Epithelial cell of proximal tubule (primary cell): ENCODE data around the gene FIGNL1. TPM values are rescaled to one million over a fixed set of nuclear protein-coding genes. Genes with fewer than 3 reads are reported as not detected.
"Not testable (repeated sequence)": the region's sequence is repeated elsewhere in the genome, so short reads cannot be mapped to it uniquely, and the experiment has no call there.

Experiments
- DNase-seq: peaks from one replicate; pipeline ENCODE4 v3.0.0-alpha.2; 2011; ENCODE audit warnings: low read depth
- H3K4me3 ChIP-seq: 2 replicates; pipeline ENCODE4 v1.5.1; 2011; ENCODE audit warnings: low read depth, mild to moderate bottlenecking, low read length
- total RNA-seq: library from RNA; depleted of rRNA; stranded (reverse); fragments of >200 nt; gene quantifications from 2 replicates; pipeline ENCODE4 v1.2.3, GENCODE V29; 2015
- TF ChIP-seq, protein P1 (sequence below): conservative IDR thresholded peaks from 2 replicates; pipeline ENCODE4 v1.5.1; 2012; ENCODE audit warnings: low read depth, mild to moderate bottlenecking, low read length

Gene FIGNL1
- total RNA-seq, 1 donor from 2014 or later, result 14.4 TPM

DNA sequence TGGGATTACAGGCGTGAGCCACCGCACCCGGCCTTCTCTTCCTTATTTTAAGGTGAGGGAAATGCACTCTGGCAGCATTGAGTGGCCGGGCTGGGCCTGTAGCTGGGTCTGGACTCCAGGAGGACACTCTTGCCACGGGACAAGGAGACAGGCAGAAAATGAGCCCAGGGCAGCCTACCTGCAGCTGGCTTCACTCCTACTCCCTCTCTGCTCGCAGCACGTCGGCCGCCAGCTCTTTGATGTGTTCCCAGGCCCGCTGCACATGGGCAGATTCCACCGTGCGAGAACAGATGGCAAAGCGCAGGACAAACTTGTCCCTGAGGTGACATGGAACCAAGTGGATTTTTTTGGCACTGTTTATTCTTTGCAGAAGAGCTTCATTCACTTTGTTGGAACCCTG lies 12.9 kb upstream of the FIGNL1 start:
- H3K4me3 ChIP-seq, result no peak overlapping the region
- TF ChIP-seq, protein P1, sequence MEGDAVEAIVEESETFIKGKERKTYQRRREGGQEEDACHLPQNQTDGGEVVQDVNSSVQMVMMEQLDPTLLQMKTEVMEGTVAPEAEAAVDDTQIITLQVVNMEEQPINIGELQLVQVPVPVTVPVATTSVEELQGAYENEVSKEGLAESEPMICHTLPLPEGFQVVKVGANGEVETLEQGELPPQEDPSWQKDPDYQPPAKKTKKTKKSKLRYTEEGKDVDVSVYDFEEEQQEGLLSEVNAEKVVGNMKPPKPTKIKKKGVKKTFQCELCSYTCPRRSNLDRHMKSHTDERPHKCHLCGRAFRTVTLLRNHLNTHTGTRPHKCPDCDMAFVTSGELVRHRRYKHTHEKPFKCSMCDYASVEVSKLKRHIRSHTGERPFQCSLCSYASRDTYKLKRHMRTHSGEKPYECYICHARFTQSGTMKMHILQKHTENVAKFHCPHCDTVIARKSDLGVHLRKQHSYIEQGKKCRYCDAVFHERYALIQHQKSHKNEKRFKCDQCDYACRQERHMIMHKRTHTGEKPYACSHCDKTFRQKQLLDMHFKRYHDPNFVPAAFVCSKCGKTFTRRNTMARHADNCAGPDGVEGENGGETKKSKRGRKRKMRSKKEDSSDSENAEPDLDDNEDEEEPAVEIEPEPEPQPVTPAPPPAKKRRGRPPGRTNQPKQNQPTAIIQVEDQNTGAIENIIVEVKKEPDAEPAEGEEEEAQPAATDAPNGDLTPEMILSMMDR, result no peak
- no peak for DNase-seq

DNA sequence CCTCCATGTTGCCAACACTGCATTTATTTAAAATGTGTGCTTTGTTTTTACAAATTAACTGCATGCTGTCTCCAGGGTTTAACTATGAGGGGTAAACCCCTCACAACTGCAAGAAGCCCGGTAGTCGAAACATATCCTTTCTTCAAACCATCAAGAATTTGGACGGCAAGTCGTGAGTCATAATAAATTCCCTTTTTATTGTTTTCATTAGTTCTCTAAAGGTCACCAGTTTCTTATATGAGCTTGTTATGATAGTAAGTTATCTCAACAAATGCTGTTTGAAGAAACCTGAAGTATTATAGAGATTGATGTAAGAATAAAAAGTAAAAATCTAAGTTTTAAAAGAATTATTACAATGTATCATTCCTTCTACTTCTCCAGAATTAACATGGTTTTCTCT lies 12.2 kb upstream of the FIGNL1 start:
- DNase-seq, result no peak
- H3K4me3 ChIP-seq, result no peak overlapping the region
- TF ChIP-seq, protein P1, result no peak

DNA sequence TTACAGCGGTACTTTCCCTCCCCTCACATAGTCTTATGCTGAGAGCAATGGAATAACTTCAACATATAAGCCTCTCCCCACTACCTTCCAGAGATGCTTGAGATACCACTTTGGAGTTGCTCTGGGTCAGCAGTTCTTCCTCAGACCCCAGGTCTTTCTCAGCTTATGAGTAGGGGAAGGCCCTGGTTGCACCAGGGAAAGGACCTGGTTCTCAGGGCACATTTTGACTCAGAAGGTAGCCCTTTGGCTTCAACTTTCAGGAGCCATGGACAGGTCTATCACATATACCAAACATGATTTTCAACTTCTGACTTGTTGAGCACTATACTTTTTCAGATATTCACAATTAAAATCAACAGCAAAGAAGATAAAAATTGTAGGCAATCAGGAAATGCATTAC lies 11.5 kb upstream of the FIGNL1 start:
- TF ChIP-seq, protein P1, result no peak
- H3K4me3 ChIP-seq, result no peak overlapping the region
- DNase-seq, result no peak

DNA sequence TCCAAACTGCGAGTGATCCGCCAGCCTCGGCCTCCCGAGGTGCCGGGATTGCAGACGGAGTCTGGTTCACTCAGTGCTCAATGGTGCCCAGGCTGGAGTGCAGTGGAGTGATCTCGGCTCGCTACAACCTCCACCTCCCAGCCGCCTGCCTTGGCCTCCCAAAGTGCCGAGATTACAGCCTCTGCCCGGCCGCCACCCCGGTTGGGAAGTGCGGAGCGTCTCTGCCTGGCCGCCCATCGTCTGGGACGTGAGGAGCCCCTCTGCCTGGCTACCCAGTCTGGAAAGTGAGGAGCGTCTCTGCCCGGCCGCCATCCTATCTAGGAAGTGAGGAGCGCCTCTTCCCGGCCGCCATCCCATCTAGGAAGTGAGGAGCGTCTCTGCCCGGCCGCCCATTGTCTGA lies 9.0 kb upstream of the FIGNL1 start:
- DNase-seq, H3K4me3 ChIP-seq: not testable (repeated sequence)

DNA sequence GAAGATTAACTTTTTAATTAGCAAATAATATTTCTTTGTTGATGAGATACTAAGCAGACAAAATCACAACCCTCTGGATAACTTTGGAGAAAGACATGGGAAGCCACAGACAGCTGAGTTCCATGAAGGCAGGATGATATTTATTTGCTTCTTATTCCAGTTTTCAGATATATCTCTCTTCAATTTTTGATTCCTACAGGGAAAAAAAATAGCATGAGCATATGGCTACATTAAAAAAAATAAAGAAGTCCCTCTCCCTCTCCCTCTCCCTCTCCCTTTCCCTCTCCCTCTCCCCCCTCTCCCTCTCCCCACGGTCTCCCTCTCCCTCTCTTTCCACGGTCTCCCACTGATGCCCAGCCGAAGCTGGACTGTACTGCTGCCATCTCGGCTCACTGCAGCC lies 8.5 kb upstream of the FIGNL1 start:
- DNase-seq, H3K4me3 ChIP-seq: not testable (repeated sequence)

DNA sequence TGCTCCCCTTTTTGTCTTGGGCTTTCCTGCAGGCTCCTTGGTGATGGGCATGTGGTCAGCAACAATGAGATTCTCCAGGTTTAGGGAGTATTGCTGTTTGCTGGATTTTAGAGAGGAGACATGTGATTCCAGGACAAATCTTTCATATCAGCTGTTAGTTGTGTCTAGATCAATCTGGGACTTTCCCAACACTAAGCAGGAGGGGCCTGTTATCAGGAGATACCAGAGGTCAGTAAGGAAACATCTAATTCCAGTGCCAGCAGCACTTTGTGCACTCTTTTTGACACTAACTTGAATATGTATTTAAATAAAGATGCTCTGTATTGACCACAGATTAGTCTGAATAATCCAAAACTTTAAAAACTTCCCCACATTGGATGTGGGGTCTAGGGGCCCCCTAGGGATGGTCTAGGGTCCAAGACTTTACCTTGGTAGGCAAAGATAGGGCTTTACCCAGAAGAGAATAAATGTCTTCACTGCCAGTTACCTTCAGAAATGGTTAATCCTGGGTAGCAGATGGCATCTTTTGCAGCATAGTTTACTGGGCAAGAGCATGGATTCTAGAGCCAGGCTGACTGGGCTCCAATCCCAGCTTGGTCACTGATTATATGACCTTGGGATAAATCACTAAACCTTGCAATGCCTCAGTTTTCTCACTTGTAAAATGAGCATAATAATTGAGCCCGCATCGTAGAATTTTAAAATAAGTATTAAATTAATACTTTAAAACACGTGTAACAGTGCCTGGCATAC lies 6.4 kb upstream of the FIGNL1 start:
- TF ChIP-seq, protein P1, result no peak
- DNase-seq, result no peak

DNA sequence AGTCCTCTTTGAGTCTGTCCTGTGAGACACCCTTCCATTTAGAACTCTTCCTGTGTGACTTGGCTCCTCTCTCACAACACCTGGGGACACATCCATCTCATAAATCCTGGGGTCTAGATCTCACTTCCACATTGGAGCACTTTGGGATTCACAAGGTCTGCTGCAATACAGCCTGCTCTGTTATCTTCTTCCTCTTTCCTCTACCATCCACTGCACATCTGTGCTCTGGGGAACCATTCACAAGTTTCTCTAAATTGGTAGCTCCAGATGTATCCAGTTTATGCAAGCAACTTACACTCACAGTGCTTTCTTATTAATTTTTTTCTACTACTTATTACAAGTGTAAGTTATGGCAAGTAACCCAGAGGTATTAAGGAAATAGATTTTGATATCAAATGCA lies 5.5 kb upstream of the FIGNL1 start:
- TF ChIP-seq, protein P1, result no peak
- no peak overlapping the region for H3K4me3 ChIP-seq
- DNase-seq, result no peak

More for the DNA sequence above, 6.4 kb upstream of the FIGNL1 start:
- H3K4me3 ChIP-seq, result no peak overlapping the region

DNA sequence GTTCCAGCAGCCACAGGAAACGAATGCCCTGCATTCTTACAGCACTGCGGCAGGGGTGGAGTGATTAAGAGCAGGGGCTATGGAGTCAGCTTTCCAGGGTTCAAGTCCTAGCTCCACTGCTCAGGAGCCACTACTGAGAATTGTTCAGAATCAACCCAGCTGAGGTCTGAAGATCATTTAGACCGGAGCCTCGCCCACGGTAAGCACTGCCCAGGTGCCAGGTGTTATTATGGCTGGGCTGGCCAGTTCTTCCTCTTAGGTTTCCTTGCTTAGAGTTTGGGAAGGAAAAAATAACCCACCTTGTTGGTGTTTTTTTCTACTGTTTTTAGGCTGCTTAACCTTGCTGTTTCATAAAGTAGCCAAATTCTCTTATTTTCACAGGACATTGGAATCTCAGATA lies 4.8 kb upstream of the FIGNL1 start:
- TF ChIP-seq, protein P1, result no peak
- H3K4me3 ChIP-seq, result no peak overlapping the region
- DNase-seq, result no peak
